HUES48 (cell line): ENCODE measurements around the gene ATP5MK.
"Not testable (repeated sequence)": the region's sequence is repeated elsewhere in the genome, so short reads cannot be mapped to it uniquely, and the experiment has no call there.

Experiments
- H3K27ac ChIP-seq: one replicate; pipeline ENCODE4 v1.7.0; 2013; ENCODE audit warnings: low read depth, low read length, inconsistent platforms
- H3K27me3 ChIP-seq: 2 replicates; pipeline ENCODE4 v1.6.1; 2013; ENCODE audit warnings: mild to moderate bottlenecking, low read length; ENCODE audit not compliant: control insufficient read depth, insufficient read depth
- H3K36me3 ChIP-seq: 2 replicates; pipeline ENCODE4 v1.6.1; 2013; ENCODE audit warnings: low read length; ENCODE audit not compliant: control insufficient read depth, insufficient read depth
- H3K4me1 ChIP-seq: 2 replicates; pipeline ENCODE4 v1.6.1; 2013; ENCODE audit warnings: mild to moderate bottlenecking, low read length; ENCODE audit not compliant: control insufficient read depth, insufficient read depth
- H3K4me3 ChIP-seq: 2 replicates; pipeline ENCODE4 v1.5.1; 2013; ENCODE audit warnings: mild to moderate bottlenecking, low read depth, low read length
- H3K9ac ChIP-seq: 2 replicates; pipeline ENCODE4 v1.6.1; 2013; ENCODE audit warnings: mild to moderate bottlenecking, low read depth, low read length, moderate library complexity
- H3K9me3 ChIP-seq: 2 replicates; pipeline ENCODE4 v1.6.1; 2013; ENCODE audit warnings: low read length; ENCODE audit not compliant: control insufficient read depth, insufficient read depth

ATP5MK gene

DNA sequence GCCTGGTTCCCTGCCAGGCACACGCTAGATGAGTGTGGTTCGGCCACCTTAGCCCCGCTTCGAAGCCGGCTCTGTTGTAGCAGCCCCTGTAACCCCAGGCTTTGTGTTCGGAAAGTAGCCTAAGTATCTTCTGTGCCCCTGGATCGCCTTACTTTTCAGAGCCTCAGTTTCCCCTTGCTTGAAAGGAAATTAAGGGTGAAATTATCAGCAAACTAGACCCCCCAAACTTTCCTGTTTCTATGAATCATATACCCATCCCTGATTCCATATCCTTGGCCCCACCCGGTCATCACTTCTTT is 463 bp upstream of the ATP5MK start:
- Histone ChIP-seq H3K27ac (peak overlapping the region; percentile 39), H3K27me3 (no peaks in the 10 kb centered on the region), H3K9ac (peak overlapping the region; percentile 67), H3K36me3 (peaks cover 65% of the 10 kb centered on the region), H3K4me1 (no peaks in the 10 kb centered on the region), H3K9me3 (no peaks in the 10 kb centered on the region), H3K4me3 (peak overlapping the region; percentile 87)

GRCh38 chr10:103395754-103396066 is 565 bp downstream of the ATP5MK start:
- no peaks in the 10 kb centered on the region for H3K9me3 ChIP-seq
- peak overlapping the region; percentile 80 for H3K27ac ChIP-seq
- peak overlapping the region; percentile 87 for H3K4me3 ChIP-seq
- no peaks in the 10 kb centered on the region for H3K27me3 ChIP-seq
- H3K9ac ChIP-seq, result peak overlapping the region; percentile 85
- H3K4me1 ChIP-seq, result no peaks in the 10 kb centered on the region
- H3K36me3 ChIP-seq, result peaks cover 66% of the 10 kb centered on the region

DNA sequence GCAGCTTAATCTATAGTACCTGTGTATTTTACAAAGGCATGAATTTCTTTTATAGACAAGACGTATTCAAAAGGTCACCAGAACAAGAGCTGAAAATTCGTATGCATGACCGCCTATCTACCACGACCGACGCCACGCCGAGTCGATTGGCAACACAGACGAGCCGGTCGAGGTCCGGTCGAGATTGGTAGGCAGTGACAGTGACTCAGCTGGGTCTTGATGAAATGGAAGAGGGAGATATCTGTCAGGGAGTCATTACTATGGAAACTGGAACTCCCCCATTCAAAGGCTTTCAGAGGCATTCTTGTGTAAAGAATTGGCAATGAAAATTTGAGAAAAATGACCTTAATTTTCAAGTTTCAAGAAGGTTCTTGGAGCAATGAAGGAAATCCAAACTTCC is 2.1 kb downstream of the ATP5MK start:
- no peak overlapping the region for H3K9ac ChIP-seq
- no peak overlapping the region for H3K4me3 ChIP-seq
- no peaks in the 10 kb centered on the region for H3K9me3 ChIP-seq
- no peaks in the 10 kb centered on the region for H3K27me3 ChIP-seq
- peaks cover 64% of the 10 kb centered on the region for H3K36me3 ChIP-seq
- H3K4me1 ChIP-seq, result no peaks in the 10 kb centered on the region
- H3K27ac ChIP-seq, result no peak overlapping the region

GRCh38 chr10:103382769-103383168 is 13.5 kb downstream of the ATP5MK start:
- H3K27me3 ChIP-seq, result no peaks in the 10 kb centered on the region
- peaks cover 49% of the 10 kb centered on the region for H3K36me3 ChIP-seq
- H3K9me3 ChIP-seq, result no peaks in the 10 kb centered on the region
- H3K4me3 ChIP-seq, result no peak overlapping the region
- H3K9ac ChIP-seq, result no peak overlapping the region
- no peak overlapping the region for H3K27ac ChIP-seq
- no peaks in the 10 kb centered on the region for H3K4me1 ChIP-seq

- H3K36me3 ChIP-seq, result peaks cover 49% of the 10 kb centered on the region
- H3K27ac ChIP-seq, result no peak overlapping the region
- no peak overlapping the region for H3K9ac ChIP-seq
- H3K27me3 ChIP-seq, result no peaks in the 10 kb centered on the region
- no peaks in the 10 kb centered on the region for H3K4me1 ChIP-seq
- H3K4me3 ChIP-seq, result no peak overlapping the region
- H3K9me3 ChIP-seq, result no peaks in the 10 kb centered on the region
Measured at GRCh38 chr10:103374263-103374662, 22.0 kb downstream of the ATP5MK start.

DNA sequence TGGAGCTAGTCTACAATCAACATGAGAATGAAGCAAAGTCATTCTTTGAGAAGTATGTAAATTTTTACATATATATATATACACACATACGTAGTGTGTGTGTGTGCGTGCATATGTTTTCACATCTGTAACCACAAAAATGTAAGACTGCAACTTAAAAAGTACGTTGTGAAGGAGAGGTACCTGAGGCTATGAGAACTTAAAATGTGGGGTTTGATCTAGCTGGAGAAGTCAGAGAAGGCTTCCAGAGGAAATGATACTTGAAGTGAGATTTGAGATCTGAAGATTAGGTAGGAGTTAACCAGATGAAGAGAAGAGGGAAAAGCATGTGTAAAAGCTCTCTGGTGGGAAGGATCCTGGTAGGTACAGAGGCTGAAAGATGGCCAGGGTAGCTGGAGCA is 22.7 kb downstream of the ATP5MK start:
- Histone ChIP-seq H3K36me3 (peaks cover 46% of the 10 kb centered on the region), H3K9ac (no peak overlapping the region), H3K4me3 (no peak overlapping the region), H3K27me3 (no peaks in the 10 kb centered on the region), H3K4me1 (no peaks in the 10 kb centered on the region), H3K9me3 (no peaks in the 10 kb centered on the region), H3K27ac (no peak overlapping the region)

- Histone ChIP-seq H3K4me3 (peak within 1 kb of the TSS; percentile 83), H3K9ac (peak within 1 kb of the TSS; percentile 58; the same call in 1 of the 2 replicates), H3K9me3 (no peaks in the 10 kb centered on the region), H3K27me3 (no peaks in the 10 kb centered on the region), H3K36me3 (peaks cover 3% of the 10 kb centered on the region; the same call in 1 of the 2 replicates), H3K4me1 (no peaks in the 10 kb centered on the region), H3K27ac (peak within 1 kb of the TSS; percentile 80)
Measured at GRCh38 chr10:103367782-103368518, 28.3 kb downstream of the ATP5MK start, which contains the start of gene TAF5. Gene TAF5, plus strand, starts transcription at chr10:103367976. Its CDS starts 14 bp downstream, at chr10:103367990.

DNA sequence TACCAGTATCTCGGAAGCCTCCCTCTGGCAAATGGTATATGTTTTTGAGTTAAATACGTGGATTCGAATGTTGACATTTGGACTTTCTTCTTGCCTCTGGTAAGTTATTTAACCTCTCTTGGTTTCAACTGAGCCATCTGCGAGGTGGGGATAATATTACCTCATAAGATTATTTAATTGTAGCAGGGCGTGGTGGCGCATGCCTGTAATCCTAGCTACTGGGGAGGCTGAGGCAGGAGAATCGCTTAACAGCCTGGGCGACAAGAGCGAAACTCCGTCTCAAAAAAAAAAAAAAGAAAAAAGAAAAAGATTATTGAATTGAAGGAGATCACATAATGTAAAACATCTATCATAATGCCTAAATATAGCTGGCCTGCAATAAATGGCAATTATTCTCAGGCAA is 28.9 kb downstream of the ATP5MK start:
- Histone ChIP-seq H3K27ac (peak overlapping the region; percentile 21), H3K36me3 (0 out of 2 replicates have a peak, but pooled peaks cover 3% of the 10 kb centered on the region), H3K27me3 (no peaks in the 10 kb centered on the region), H3K9me3 (no peaks in the 10 kb centered on the region), H3K4me3 (peak overlapping the region; percentile 83), H3K9ac (no peak overlapping the region), H3K4me1 (no peaks in the 10 kb centered on the region)

DNA sequence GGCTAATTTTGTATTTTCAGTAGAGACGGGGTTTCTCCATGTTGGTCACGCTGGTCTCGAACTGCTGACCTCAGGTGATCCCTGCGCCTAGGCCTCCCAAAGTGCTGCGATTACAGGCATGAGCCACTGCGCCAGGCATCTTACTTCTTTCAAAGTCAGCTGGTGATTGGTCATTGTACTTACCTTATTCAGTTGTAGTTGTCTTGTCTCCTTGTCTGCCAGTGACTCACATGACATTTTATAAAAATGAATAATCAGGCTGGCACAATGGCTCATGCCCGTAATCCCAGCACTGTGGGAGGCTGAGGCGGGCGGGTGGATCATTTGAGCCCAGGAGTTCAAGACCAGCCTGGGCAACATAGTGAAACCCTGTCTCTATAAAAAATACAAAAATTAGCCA is 35.5 kb downstream of the ATP5MK start:
- not testable (repeated sequence) for H3K27me3 ChIP-seq, H3K4me1 ChIP-seq, H3K4me3 ChIP-seq, H3K9me3 ChIP-seq, H3K9ac ChIP-seq, H3K36me3 ChIP-seq, H3K27ac ChIP-seq

DNA sequence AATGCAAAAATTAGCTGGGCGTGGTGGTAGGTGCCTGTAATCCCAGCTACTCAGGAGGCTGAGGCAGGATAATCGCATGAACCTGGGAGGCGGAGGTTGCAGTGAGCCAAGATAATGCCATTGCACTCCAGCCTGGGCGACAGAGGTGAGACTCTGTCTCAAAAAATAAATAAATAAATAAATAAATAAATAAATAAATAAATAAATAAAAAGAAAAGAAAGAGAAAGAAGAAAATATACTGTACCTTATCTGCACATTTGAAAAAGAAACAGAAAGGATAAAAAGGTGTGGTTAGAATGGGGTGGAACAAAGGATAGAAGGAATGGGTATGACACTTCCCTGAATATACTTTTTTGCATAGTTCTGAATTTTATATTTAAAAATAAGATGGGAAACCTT is 36.8 kb downstream of the ATP5MK start:
- not testable (repeated sequence) for H3K27ac ChIP-seq, H3K27me3 ChIP-seq, H3K36me3 ChIP-seq, H3K9me3 ChIP-seq, H3K4me1 ChIP-seq, H3K4me3 ChIP-seq, H3K9ac ChIP-seq

GRCh38 chr10:103355906-103356599 is 40.2 kb downstream of the ATP5MK start:
- Histone ChIP-seq H3K4me3 (no peak overlapping the region), H3K4me1 (0 out of 2 replicates have a peak, but pooled peaks cover 3% of the 10 kb centered on the region), H3K9me3 (no peaks in the 10 kb centered on the region), H3K27me3 (no peaks in the 10 kb centered on the region), H3K36me3 (no peaks in the 10 kb centered on the region), H3K9ac (no peak overlapping the region), H3K27ac (no peak overlapping the region)
